Measurements from ENCODE around the gene RGS9. TPM values are rescaled to one million over a fixed set of nuclear protein-coding genes. Genes with fewer than 3 reads are reported as not detected.

Gene RGS9
- total RNA-seq, 1 experiment from 2014 or later, result 8.6 TPM

DNA sequence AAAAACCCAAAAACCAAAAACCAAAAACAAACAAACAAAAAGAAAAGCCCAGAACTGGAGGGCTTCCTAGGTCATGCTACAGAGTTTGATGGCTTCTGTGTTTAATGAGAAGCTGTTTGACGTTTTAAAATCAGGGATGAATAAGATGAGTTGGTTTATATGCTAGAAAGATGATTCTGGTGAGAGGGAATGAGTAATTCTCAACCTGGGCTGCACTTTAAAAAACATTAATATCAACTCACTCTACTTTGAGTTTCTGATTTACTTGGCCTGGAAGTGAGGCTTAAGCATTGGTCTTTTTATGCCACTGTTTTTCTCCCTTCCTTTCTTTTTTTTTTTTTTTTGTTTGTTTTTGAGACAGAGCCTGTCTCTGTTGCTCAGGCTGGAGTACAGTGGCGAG is 5.1 kb downstream of the RGS9 start:
- H3K4me3 ChIP-seq (replicated peaks in 1 of 2; ENCODE audit: low read depth in 1 of 2, low read length in 2 of 2), result no peak overlapping the region
- no peak for TF ChIP-seq POLR2AphosphoS5 (IDR thresholded peaks at IDR 0.05; ENCODE audit: low read depth, low read length)
- TF ChIP-seq, protein P1, sequence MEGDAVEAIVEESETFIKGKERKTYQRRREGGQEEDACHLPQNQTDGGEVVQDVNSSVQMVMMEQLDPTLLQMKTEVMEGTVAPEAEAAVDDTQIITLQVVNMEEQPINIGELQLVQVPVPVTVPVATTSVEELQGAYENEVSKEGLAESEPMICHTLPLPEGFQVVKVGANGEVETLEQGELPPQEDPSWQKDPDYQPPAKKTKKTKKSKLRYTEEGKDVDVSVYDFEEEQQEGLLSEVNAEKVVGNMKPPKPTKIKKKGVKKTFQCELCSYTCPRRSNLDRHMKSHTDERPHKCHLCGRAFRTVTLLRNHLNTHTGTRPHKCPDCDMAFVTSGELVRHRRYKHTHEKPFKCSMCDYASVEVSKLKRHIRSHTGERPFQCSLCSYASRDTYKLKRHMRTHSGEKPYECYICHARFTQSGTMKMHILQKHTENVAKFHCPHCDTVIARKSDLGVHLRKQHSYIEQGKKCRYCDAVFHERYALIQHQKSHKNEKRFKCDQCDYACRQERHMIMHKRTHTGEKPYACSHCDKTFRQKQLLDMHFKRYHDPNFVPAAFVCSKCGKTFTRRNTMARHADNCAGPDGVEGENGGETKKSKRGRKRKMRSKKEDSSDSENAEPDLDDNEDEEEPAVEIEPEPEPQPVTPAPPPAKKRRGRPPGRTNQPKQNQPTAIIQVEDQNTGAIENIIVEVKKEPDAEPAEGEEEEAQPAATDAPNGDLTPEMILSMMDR (IDR thresholded peaks at IDR 0.05 in 2 of 3, conservative IDR thresholded peaks at IDR 0.05 in 1 of 3; ENCODE audit: borderline replicate concordance in 1 of 3, insufficient read depth in 1 of 3, low read depth in 2 of 3, low read length in 2 of 3), result no peak
- no peak for TF ChIP-seq TCF7L2 (IDR thresholded peaks at IDR 0.05; ENCODE audit: borderline replicate concordance, extremely low read depth, insufficient read depth, insufficient read length)
- no peak for TF ChIP-seq ZNF274 (IDR thresholded peaks at IDR 0.05; ENCODE audit: low read depth, low read length)
- H3K9me3 ChIP-seq (ENCODE audit: control insufficient read depth in 1 of 2, insufficient read depth in 1 of 2, low read depth in 1 of 2, low read length in 2 of 2), result no peaks in the 10 kb centered on the region
- ChIA-PET POLR2A (no interaction called here), RAD21 (ENCODE audit: low non-redundant PET in 1 of 2, low total read pairs in 2 of 2, uncharacterized antibody in 2 of 2, unreplicated experiment in 2 of 2) (no interaction called here), CTCF (no interaction called here)
- H3K79me2 ChIP-seq (ENCODE audit: insufficient read depth, low read length), result no peaks in the 10 kb centered on the region
- no TSS peak for BruUV-seq (replicated peaks)
- H3K4me1 ChIP-seq (ENCODE audit: control insufficient read depth in 1 of 2, insufficient read depth in 2 of 2, low read length in 2 of 2), result peaks cover 7 to 11% of the 10 kb centered on the region in 2 experiments; a peak in 3 of 4 replicates
- no peak overlapping the region for H3K4me2 ChIP-seq (ENCODE audit: low read length)
- no peak for DNase-seq (ENCODE audit: low read depth, low spot score)
- no peak overlapping the region for H2AFZ ChIP-seq (ENCODE audit: low read depth, low read length, poor library complexity, severe bottlenecking)
- H3K27ac ChIP-seq (ENCODE audit: low read depth, low read length), result no peak overlapping the region
- intact Hi-C loops (cut with micrococcal nuclease), result no loop called here
- ATAC-seq, result no peak
- no peak overlapping the region for H3K9ac ChIP-seq (ENCODE audit: low read length)
- H3K27me3 ChIP-seq (ENCODE audit: insufficient read depth, low read length), result peaks cover 28% of the 10 kb centered on the region; the same call in 1 of the 2 replicates
- H4K20me1 ChIP-seq (ENCODE audit: insufficient read depth), result no peaks in the 10 kb centered on the region
- no peaks in the 10 kb centered on the region for H3K36me3 ChIP-seq (ENCODE audit: control insufficient read depth in 1 of 2, insufficient read depth in 2 of 2, low read length in 2 of 2)
- no peaks in the 10 kb centered on the region for H3K9me2 ChIP-seq (ENCODE audit: insufficient read depth)

DNA sequence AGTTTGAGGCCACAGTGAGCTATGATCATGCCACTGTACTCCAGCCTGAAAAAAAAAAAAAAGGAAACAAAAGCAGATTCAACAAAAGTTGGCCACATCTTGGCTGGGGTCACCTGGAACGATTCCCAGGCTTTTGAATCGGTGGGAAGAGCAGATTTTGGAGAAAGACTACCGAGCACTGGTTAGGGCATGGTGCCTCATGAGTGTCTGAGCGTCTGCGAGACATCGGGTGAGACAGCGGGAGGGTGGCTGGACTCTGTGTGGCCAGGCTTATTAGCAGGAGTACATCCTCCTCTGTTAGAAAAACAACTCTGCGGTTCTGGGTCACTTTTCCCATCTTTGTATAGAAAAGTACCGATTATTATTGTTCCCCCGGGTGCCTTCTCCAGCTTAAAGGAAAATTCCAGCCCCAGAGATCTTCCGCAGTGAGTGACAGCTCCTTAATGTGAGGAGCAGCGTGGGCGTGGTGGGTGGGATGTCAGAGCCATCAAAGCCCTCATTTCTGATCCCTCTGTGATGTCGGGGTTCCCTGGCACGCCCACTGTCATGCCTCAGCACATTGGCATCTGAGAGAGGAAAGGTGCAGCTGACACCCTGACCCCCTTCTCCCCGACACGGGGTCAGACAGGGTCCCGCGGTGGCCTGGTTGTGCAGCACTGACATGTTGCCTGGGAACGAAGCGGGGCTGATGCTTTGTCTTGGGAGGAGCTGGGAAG is 6.9 kb downstream of the RGS9 start:
- H3K27me3 ChIP-seq (ENCODE audit: insufficient read depth, low read length), result peaks cover 17% of the 10 kb centered on the region; the same call in 1 of the 2 replicates
- no peak overlapping the region for H3K4me3 ChIP-seq (replicated peaks in 1 of 2; ENCODE audit: low read depth in 1 of 2, low read length in 2 of 2)
- no peaks in the 10 kb centered on the region for H3K9me2 ChIP-seq (ENCODE audit: insufficient read depth)
- no peaks in the 10 kb centered on the region for H4K20me1 ChIP-seq (ENCODE audit: insufficient read depth)
- intact Hi-C loops (cut with micrococcal nuclease), result no loop called here
- H3K4me2 ChIP-seq (ENCODE audit: low read length), result no peak overlapping the region
- H2AFZ ChIP-seq (ENCODE audit: low read depth, low read length, poor library complexity, severe bottlenecking), result no peak overlapping the region
- DNase-seq (ENCODE audit: low read depth, low spot score) (no peak), ATAC-seq (no peak)
- CTCF ChIA-PET, result no interaction called here
- 0 out of 4 replicates have a peak, but pooled peaks cover 3 to 4% of the 10 kb centered on the region in 2 experiments for H3K4me1 ChIP-seq (ENCODE audit: control insufficient read depth in 1 of 2, insufficient read depth in 2 of 2, low read length in 2 of 2)
- H3K36me3 ChIP-seq (ENCODE audit: control insufficient read depth in 1 of 2, insufficient read depth in 2 of 2, low read length in 2 of 2), result no peaks in the 10 kb centered on the region
- RAD21 ChIA-PET (ENCODE audit: low non-redundant PET in 1 of 2, low total read pairs in 2 of 2, uncharacterized antibody in 2 of 2, unreplicated experiment in 2 of 2), result no interaction called here
- no peak overlapping the region for H3K9ac ChIP-seq (ENCODE audit: low read length)
- H3K79me2 ChIP-seq (ENCODE audit: insufficient read depth, low read length), result no peaks in the 10 kb centered on the region
- no peaks in the 10 kb centered on the region for H3K9me3 ChIP-seq (ENCODE audit: control insufficient read depth in 1 of 2, insufficient read depth in 1 of 2, low read depth in 1 of 2, low read length in 2 of 2)
- no peak overlapping the region for H3K27ac ChIP-seq (ENCODE audit: low read depth, low read length)
- POLR2A ChIA-PET, result no interaction called here
- no TSS peak for BruUV-seq (replicated peaks)
- no peak for TF ChIP-seq EGR1 (IDR thresholded peaks at IDR 0.05; ENCODE audit: low read depth)
- TF ChIP-seq, protein P2, sequence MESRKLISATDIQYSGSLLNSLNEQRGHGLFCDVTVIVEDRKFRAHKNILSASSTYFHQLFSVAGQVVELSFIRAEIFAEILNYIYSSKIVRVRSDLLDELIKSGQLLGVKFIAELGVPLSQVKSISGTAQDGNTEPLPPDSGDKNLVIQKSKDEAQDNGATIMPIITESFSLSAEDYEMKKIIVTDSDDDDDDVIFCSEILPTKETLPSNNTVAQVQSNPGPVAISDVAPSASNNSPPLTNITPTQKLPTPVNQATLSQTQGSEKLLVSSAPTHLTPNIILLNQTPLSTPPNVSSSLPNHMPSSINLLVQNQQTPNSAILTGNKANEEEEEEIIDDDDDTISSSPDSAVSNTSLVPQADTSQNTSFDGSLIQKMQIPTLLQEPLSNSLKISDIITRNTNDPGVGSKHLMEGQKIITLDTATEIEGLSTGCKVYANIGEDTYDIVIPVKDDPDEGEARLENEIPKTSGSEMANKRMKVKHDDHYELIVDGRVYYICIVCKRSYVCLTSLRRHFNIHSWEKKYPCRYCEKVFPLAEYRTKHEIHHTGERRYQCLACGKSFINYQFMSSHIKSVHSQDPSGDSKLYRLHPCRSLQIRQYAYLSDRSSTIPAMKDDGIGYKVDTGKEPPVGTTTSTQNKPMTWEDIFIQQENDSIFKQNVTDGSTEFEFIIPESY (IDR thresholded peaks at IDR 0.05; ENCODE audit: extremely low read depth, insufficient replicate concordance, low read length), result no peak
- TF ChIP-seq, protein P3, sequence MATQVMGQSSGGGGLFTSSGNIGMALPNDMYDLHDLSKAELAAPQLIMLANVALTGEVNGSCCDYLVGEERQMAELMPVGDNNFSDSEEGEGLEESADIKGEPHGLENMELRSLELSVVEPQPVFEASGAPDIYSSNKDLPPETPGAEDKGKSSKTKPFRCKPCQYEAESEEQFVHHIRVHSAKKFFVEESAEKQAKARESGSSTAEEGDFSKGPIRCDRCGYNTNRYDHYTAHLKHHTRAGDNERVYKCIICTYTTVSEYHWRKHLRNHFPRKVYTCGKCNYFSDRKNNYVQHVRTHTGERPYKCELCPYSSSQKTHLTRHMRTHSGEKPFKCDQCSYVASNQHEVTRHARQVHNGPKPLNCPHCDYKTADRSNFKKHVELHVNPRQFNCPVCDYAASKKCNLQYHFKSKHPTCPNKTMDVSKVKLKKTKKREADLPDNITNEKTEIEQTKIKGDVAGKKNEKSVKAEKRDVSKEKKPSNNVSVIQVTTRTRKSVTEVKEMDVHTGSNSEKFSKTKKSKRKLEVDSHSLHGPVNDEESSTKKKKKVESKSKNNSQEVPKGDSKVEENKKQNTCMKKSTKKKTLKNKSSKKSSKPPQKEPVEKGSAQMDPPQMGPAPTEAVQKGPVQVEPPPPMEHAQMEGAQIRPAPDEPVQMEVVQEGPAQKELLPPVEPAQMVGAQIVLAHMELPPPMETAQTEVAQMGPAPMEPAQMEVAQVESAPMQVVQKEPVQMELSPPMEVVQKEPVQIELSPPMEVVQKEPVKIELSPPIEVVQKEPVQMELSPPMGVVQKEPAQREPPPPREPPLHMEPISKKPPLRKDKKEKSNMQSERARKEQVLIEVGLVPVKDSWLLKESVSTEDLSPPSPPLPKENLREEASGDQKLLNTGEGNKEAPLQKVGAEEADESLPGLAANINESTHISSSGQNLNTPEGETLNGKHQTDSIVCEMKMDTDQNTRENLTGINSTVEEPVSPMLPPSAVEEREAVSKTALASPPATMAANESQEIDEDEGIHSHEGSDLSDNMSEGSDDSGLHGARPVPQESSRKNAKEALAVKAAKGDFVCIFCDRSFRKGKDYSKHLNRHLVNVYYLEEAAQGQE (IDR thresholded peaks at IDR 0.05; ENCODE audit: low read depth), result no peak
- no peak for TF ChIP-seq ZFX (IDR thresholded peaks at IDR 0.05)
- TF ChIP-seq POLR2AphosphoS5 (IDR thresholded peaks at IDR 0.05; ENCODE audit: low read depth, low read length), result no peak
- TF ChIP-seq, protein P4, sequence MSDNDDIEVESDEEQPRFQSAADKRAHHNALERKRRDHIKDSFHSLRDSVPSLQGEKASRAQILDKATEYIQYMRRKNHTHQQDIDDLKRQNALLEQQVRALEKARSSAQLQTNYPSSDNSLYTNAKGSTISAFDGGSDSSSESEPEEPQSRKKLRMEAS (IDR thresholded peaks at IDR 0.05), result no peak
- TF ChIP-seq CBX3 (IDR thresholded peaks at IDR 0.05; ENCODE audit: low read depth), result no peak
- no peak for TF ChIP-seq ZNF274 (IDR thresholded peaks at IDR 0.05; ENCODE audit: low read depth, low read length)
